ENCODE measurements around the gene CAPN9. TPM values are rescaled to one million over a fixed set of nuclear protein-coding genes. Genes with fewer than 3 reads are reported as not detected.

CAPN9 gene
- total RNA-seq, 2 donors from 2014 or later: not detected

DNA sequence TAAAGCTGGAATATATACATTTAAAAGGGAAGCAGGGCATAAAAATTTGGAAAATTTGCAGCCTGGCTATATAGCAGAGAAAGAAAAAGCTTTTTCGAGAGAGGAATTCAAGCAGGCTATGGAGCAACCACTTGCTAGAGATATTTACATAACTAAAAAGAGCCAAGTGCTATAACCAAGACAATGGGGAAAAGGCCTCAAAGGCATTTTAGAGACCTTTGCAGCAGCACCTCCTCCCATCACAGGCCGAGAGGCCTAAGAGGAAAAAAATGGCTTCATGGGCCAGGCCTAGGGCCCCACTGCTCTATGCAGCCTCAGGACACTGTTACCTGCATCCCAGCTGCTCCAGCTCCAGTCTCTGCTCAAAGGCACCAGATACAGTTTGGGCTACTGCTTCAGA lies 37.0 kb downstream of the CAPN9 start:
- Histone ChIP-seq H3K9me3 (no peaks in the 10 kb centered on the region), H3K4me1 (no peaks in the 10 kb centered on the region), H3K27me3 (no peaks in the 10 kb centered on the region), H3K36me3 (no peaks in the 10 kb centered on the region), H3K4me3 (no peak overlapping the region), H3K27ac (no peak overlapping the region)
- TF ChIP-seq, protein P1, sequence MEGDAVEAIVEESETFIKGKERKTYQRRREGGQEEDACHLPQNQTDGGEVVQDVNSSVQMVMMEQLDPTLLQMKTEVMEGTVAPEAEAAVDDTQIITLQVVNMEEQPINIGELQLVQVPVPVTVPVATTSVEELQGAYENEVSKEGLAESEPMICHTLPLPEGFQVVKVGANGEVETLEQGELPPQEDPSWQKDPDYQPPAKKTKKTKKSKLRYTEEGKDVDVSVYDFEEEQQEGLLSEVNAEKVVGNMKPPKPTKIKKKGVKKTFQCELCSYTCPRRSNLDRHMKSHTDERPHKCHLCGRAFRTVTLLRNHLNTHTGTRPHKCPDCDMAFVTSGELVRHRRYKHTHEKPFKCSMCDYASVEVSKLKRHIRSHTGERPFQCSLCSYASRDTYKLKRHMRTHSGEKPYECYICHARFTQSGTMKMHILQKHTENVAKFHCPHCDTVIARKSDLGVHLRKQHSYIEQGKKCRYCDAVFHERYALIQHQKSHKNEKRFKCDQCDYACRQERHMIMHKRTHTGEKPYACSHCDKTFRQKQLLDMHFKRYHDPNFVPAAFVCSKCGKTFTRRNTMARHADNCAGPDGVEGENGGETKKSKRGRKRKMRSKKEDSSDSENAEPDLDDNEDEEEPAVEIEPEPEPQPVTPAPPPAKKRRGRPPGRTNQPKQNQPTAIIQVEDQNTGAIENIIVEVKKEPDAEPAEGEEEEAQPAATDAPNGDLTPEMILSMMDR (IDR thresholded peaks at IDR 0.05): no peak
- DNase-seq (ENCODE audit: low spot score): no peak

DNA sequence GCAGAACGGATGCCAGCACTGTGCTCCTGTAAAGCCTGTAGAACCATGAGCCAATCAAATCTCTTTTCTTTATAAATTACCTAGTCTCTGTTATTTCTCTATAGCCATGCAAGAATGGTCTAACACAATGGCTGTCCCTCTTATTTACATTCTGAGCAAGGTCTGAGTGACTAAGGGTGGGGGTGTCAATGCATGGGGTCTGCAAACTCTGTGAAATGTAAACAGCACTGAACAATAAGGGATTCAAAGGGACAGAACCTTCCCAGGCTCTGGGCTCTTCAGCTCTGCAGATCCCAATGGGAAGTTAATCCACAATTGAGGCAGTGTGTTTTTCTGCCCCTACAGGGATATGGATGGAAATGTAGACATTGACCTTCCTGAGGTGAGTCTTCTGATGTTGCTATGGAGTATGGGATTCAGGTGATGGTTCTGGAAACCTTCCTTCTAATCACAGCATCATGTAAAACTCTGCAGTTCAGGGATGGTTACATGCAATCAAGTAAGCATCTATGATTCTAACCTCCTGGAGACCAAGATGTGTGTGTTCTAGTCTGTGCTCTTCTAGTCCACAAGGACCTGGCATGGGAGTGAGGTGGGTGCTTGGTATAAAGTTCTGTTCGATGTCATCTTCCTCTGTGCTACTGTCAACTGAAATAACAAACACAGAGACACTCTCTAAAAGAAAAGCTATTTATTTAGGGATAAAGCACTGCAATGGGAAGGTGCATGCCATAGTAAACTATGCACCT lies 38.6 kb downstream of the CAPN9 start:
- TF ChIP-seq, protein P1 (IDR thresholded peaks at IDR 0.05): no peak
- H3K9me3 ChIP-seq: no peaks in the 10 kb centered on the region
- no peak overlapping the region for H3K4me3 ChIP-seq
- no peak for DNase-seq (ENCODE audit: low spot score)
- no peaks in the 10 kb centered on the region for H3K4me1 ChIP-seq
- no peak overlapping the region for H3K27ac ChIP-seq
- H3K27me3 ChIP-seq: no peaks in the 10 kb centered on the region
- no peaks in the 10 kb centered on the region for H3K36me3 ChIP-seq

DNA sequence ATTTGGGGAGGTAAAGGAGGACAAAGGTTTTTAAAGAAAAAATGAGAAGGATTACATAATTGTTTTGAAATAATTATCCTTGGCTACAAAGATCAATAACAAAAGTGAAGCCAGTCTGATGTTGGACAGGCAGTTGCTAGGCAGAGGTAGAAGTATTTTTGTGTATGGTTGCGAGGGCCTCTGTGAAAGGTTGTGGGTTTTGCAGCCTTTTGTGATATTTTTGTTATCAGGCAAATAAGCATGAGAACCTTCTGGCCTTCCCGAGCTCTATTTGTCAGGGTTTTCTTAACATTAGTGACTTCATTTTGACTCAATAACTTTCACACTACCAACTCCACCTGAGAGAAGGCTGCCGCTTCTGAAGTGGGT lies 39.2 kb downstream of the CAPN9 start:
- TF ChIP-seq, protein P1 (IDR thresholded peaks at IDR 0.05): no peak
- Histone ChIP-seq H3K4me1 (no peaks in the 10 kb centered on the region), H3K36me3 (no peaks in the 10 kb centered on the region), H3K27ac (no peak overlapping the region), H3K9me3 (no peaks in the 10 kb centered on the region), H3K4me3 (no peak overlapping the region), H3K27me3 (no peaks in the 10 kb centered on the region)
- DNase-seq (ENCODE audit: low spot score): no peak

DNA sequence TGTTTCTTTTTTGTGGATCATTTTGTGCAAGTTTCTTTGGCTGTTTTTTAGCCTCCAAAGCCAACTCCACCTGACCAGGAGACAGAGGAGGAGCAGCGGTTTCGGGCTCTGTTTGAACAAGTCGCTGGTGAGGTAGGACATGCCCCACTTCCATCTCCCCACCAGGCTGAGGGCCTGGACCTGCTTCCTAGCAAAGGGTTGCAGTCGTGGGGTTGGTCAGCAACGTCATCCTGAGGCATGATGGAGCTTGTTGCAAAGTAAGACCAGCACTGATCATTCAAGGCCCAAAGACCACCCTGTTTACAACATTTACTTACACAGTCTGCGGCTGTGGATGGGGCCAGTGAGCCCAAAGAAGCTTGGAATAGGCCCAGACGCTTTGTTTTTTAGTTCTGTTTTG lies 40.3 kb downstream of the CAPN9 start:
- Histone ChIP-seq H3K4me1 (no peaks in the 10 kb centered on the region), H3K9me3 (no peaks in the 10 kb centered on the region), H3K4me3 (no peak overlapping the region), H3K27ac (no peak overlapping the region), H3K36me3 (no peaks in the 10 kb centered on the region), H3K27me3 (no peaks in the 10 kb centered on the region)
- TF ChIP-seq, protein P1 (IDR thresholded peaks at IDR 0.05): no peak
- no peak for DNase-seq (ENCODE audit: low spot score)

DNA sequence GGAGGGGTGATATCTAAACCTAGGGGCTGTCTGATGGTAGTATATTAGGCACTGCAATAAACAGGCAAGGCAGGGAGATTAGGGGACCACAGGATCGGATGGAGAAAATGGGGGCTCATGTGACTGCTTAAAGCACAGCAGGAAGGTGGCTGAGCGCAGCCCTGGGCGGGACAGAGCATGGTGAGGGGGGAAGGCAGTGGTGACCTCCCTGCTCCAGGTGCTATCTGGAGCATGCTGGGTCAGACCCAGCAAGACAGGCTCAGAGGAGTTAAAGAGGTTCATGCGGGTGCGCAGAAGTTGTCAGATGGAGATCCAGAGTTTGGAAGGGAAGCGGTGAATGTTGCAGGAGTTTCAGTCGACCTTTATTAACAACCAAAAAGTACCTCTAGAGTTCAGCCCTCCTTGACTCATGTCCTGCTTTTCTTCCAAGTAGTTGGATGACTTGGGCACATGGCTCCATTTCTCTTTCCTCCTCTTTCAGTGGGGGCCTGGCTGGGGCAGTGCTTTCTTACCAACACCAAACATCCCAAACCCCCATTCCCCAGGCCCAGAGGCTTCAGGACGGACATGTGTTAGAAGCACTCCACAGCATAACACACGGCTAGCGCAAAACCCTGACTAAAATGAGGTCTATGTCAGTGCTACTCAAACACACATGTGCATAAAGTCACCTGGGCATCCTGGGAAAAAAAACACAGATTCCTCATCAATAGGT lies 41.5 kb downstream of the CAPN9 start:
- peak; percentile 43 for DNase-seq (ENCODE audit: low spot score)
- H3K36me3 ChIP-seq: no peaks in the 10 kb centered on the region
- H3K4me1 ChIP-seq: no peaks in the 10 kb centered on the region
- H3K4me3 ChIP-seq: no peak overlapping the region
- no peaks in the 10 kb centered on the region for H3K27me3 ChIP-seq
- H3K27ac ChIP-seq: no peak overlapping the region
- TF ChIP-seq, protein P1 (IDR thresholded peaks at IDR 0.05): no peak
- no peaks in the 10 kb centered on the region for H3K9me3 ChIP-seq
